Bone marrow (tissue), 2 donors: ENCODE results near the gene DCTD.

Source experiments
- DNase-seq, 2 donors: peaks; one replicate each; lab custom pipeline; 2025; lab: John Stamatoyannopoulos, UW

DCTD gene

DNA sequence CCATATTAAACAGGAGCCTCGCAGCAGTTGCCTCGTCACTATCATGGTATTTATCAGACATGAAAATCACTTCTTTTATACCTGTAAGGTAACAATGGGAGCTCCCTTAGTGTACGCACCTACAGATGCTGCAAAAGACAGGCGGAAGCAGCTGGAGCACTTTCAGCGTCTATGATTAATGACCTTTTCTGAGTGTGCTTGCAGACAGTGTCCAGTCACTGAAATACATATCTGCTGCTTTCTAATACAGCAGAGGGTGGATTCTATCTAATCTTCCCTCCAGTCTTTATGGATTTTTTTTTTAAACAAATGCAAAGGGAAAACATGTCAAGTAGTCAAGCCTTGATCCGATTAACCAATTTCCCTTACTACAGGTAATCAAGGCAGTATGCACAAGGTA lies 24.1 kb downstream of the DCTD start:
- DNase-seq: no peak

DNA sequence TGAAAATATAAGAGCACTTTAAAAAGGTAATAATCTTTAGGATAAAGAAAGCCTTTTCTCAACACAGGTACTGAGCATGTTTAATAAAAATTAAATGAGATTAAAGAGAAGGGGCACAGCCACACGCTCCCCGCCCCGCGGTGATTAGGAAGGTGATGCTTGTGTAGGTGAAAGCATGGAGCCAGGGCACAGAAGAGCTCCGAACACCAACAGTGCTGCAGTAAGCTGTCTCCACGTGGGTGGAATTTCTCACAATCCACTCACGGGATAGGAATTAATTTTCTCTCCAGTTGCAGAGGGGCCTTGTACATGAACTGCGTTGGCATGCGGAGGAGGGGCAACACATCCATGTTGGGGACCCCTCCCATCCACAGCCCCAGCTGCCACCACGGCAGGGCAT lies 27.0 kb downstream of the DCTD start:
- DNase-seq: no peak

DNA sequence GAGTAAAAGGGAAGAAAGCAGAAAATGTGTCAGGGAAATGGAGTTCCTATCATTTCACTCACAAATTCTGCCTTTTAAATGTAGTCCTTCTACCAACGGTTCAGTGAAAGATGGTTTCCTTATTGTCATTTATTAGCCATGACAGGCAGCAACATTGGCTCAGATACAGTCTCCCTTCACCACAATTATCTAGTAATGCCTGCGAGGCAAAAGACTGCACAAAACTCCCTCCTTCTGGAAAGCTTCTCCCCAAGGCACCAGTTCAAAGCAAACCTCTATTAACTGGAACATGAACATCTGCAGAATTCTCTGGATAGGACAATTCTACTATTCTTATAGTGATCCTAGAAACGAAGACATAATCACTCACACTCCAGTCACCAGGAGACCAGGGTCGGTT lies 28.3 kb downstream of the DCTD start:
- DNase-seq: no peak

DNA sequence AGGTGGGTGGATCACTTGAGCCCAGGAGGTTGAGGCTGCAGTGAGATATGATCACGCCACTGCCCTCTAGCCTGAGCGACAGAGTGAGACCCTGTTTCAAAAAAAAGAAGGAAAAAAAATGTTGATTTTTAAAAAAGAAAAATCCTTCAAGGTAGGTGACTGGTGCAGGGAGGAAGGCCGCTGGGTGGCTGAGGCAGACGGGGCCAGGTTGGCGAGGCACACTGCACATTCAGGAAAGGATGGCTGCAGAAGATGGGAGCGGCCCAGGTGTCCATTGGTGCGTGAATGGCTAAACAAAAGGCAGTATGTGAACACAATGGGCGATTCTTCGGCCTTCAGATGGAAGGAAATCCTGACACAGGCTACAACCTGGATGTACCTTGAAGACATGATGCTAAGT lies 30.4 kb downstream of the DCTD start:
- no peak for DNase-seq

DNA sequence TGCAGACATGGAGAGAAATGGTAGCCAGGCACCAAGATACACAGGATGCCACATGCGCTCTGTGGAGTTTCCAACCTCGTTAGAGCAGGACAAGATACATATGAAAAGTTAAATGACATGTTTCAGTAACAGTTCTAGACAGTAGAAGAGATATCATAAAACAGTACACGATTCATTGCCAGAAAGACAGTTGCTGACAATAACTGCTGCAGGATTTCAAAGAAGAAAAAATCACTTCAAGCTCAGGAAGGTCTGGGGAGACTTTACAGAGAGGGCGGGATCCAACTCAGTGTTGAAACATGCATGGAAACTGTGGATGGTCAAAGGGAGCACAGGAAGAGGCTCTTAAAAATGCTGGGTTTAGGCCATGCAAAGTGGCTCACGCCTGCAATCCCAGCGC lies 31.0 kb downstream of the DCTD start:
- DNase-seq: no peak

DNA sequence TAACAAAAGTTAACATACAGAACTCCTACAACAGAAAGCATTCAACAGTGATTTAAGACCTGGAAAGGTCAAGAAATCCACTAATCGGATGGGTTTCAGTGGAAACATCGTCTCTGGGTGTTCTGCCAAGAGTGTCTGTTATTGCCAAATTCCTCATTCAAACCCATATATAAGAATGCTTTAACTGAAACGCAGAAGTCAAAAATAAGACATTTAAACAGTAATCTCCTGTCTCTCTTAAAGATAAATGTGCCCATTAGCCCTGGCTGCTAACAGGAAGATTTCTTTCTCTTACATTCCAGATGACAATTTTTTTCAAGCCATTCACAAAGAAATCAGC lies 31.5 kb downstream of the DCTD start:
- DNase-seq: no peak

DNA sequence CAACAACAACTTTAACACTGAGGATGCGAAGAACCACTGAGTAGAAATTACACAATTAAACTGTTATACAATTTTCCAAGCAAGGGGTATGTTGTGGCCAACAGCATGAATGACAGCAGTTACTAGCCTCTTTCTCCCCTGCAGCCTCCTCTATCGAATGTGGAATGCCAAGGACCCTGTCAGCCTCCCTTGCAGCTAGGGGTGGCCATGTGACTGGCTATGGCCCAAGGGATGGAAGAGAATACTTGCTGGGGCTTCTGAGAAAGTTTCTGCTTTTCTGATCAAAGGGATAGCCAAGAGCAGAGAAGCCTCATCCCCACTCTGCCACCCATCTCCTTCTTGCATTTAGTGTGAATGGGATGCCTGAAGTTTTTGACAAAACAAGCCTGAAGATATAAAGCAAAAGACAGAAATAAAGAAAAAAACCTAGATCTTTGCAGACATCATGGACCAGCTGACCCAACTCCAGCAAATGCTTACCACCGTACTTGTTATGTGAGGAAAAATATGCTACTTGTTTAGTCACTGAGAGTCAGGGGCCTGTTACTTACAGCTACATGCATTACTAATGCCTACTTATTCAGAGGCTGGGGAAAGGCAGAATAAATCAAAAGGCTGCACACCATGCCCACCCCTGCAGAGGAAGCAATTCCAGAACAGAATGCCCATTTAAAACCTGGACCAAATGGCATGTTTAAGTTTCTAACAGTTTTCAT lies 32.0 kb downstream of the DCTD start:
- DNase-seq: no peak

DNA sequence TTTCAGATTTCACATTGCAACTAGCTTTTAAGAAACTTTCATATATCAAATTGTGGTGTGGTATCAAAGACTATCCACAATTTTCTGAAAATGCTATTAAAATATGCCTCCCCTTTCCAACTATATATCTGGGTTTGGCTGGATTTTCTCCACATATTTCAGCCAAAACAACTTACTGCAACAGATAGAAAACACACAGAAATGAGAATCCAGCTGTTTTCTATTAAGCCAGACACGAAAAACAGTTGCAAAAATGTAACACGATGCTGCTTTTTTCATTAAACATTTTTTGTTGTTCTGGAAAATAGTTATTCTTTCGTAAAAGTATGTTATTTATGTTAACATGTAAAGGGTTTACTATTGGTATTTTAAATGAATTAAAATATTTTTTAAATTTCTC lies 33.1 kb downstream of the DCTD start:
- DNase-seq: no peak

DNA sequence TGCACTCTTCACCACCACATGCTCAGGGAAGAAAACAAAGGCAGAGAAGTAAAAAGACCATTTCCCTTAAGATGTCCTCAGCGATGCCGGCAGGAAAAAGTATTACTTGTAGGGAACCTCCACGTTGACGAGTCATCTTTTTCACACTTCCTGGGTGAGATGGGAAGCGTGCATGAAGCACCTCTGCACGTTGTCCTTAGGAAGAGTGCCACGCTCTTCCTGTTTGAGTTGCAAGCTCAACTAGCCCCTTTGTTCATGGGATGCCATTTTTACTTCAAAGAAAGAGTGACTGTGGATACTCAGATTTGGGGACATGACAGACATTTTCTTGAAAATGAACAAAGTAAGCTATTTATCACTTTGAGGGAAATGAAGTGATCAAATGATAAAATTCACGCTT lies 33.8 kb downstream of the DCTD start:
- no peak for DNase-seq

DNA sequence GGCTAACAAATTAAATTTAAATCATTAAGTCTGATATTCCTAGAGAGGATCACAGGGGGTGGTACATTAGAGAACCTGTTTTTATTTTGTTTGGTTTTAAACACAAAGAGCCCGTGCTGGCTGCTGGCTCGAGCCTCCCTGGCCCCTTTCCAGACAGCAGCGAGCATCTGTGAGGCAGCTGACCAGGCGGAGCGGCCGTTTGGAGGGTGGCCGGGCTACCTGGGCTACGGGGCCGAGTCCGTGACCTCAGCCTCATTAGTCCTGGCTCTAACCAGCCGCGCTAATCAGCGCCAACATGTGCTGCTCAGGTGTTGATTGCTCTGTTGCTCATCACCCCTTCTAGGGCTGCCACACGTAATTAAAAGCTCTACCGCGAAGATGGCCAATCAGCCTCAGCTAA lies 35.3 kb downstream of the DCTD start:
- no peak for DNase-seq

DNA sequence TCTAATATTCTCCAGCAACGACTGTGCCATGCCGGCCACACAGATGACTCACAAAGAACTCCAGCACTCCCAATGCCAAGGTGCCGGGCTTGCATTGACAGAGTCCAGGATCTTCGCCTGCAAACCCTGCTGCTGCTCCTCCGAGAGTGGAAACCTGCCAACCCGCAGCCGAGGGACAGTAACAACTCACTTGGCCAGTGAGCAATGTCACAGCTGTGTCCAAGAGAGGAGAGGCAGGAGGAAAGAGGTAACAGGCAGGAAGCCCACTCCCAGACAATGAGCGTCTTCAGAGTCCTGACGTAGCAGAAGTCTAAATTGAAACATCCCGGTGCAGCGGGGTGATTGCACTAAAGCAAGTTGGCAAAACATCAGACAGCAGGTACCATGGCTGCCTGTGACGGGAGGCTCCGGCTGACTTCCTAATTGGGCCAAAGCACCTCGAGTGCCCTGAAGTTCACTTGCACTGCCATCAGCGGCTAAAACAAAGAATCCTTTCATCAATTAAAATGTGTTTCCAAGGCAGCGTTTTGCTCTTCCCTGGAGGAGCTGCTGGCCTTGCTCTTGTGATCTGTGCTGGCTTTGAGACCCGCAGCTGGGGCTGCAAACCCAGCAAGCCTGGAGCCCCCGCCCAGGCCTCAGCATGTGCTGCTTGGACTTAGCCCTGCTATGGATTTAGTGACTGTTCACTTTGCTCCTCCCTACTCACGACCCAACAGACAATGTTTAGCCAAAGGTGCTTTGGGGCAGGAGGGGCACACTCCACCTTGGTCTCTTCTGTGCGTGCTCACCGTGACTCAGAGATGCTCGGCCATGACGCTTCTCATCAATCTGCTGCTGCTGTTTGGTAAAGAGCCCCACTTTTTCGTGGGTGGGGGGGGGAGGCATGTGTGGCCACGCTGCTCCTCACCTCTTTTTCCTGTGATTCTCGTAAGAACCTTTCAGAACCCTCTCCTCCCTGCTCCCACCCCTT lies 36.5 kb downstream of the DCTD start:
- DNase-seq: no peak

DNA sequence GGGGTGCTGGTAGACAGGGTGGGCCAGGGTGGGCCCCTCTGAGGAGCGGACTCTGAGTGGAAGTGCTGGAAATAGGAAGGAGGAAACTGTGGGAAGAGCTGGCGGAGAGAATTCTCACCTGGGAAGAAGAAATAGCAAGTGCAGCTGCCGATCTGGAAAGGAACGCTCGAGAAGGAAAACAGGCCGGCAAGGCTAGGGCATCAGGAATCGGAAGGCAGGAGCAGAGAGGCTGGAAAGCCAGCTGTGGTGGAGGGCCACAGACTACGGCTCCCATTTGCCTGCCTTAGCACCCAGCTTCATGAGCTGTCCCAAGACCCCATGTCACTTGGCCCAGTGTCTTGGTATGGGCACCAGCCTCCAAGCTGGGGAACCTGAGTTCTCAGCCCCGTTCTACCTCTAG lies 37.3 kb downstream of the DCTD start:
- no peak for DNase-seq

DNA sequence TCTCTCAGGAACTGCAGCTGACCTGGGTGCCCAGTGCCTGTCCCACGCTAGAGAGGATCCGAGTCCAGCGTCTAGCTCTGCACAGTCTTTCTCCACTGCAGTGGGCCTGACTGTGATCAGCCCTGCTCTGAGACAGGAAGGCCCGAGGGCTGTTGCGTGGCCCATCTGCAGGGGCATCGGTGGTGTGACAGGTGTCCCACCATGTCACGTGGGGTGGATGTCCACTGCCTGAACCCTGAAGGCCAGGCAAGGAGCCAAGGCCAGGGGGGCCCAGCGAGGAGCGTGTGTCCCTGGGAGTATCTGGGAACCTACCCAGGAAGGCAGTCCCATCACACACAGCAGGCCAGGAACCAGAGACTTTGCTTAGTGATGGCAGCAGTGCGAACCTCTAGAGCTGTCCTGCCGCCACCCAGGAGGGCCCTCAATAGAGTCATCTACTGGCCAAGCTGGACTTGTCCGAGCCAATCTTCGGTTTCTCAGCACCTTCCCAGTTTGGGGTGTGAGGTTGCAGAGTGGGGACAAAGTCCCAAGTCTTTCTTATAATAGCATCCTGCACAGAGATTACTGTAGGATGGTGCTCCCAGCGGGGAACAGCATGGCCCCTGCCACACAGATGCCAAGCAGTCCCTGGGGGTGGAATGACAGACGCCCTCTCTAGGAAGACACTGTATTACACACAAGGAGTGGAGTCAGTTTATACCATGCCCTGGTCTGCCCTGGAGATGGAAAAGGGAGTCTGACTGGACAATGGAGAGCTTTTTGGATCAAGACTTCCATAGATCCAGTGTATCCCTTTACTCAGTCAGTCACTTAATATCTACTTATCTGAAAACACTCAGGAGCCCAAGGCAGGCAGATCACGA lies 38.3 kb downstream of the DCTD start:
- no peak for DNase-seq

DNA sequence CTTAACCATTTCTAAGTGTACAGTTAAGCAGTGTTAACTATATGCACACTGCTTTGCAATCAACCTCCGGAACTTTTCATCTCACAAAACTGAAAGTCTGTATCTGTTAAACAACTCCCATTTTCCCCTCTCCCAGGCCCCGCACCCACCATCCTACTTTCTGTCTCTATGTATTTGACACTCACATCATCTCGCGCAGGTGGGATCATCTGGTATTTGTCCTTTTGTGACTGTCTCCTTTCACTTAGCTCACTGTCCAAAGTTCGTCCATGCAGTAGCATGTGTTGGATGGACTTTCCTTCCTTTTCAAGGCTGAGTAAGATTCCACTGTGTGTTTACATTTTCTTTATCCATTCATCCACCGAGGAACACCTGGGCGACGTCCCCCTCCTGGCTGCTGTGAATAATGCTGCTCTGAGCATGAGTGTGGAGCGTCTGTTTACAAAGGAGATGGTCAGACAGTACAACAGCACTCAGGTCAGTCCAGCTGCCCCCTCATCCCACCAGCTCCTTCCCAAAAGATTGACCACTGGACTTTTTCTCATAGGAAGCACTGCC lies 39.8 kb downstream of the DCTD start:
- no peak for DNase-seq

DNA sequence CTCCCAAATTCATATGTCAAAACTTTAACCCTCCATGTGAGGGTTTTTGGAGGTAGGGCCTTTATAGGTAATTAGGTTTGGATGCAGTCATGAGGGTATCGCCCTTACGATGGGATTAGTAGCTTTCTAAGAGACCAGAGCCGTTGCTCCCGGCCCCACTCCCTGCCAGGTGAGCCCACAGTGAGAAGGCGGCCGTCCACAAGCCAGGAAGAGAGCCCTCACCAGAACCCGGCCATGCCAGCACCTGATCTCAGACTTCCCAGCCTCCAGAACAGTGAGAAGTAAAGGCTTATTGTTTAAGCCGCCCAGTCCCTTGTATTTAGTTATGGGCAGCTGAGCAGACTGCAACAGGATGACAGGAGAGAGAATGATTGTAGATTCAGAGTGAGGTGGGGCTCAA lies 40.8 kb downstream of the DCTD start:
- no peak for DNase-seq

DNA sequence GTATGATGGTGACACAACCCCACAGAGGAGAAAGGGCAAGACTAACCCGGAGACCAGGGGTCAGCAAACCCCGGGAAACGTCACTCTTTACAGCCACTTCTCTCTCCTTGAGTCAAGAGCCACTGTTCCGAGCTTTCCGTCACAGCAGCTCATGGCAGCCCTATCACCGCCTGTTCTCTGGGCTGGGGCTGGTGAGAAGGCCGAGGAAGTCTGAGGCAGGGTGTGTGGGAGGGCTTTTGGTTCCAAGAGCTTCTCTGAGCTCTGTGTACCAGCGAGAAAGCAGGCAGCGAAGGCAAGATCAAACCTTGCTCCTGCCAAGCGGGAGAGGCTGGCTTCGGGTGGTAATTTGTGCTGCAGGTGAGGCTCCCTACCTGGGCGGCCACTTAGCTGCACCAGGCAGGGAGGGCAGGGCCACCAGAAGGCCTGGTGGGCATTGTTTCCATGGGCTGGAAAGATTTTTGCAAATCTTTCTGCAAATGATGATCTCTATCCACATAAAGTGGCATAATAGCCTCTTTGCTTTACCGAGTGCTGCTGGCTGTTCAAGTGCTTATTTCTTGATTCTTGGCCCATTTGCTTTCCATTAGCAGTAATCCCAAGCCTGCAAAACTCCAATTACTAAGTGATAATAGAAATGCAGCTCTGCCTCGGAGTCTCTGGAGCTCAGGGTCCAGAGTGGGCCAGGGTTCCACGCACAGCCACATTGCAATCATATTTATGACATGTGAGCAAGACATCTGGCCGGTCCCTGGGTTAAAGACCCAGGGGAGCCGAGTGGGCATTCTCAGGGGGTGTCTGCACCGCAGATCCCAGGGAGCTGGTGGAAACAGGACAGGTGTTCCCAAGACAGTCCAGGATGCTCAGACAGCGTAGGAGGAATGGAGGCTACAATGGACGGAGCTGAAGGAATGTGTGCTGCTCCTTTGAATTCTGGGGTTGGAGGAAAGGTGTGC lies 41.5 kb downstream of the DCTD start:
- DNase-seq: no peak

DNA sequence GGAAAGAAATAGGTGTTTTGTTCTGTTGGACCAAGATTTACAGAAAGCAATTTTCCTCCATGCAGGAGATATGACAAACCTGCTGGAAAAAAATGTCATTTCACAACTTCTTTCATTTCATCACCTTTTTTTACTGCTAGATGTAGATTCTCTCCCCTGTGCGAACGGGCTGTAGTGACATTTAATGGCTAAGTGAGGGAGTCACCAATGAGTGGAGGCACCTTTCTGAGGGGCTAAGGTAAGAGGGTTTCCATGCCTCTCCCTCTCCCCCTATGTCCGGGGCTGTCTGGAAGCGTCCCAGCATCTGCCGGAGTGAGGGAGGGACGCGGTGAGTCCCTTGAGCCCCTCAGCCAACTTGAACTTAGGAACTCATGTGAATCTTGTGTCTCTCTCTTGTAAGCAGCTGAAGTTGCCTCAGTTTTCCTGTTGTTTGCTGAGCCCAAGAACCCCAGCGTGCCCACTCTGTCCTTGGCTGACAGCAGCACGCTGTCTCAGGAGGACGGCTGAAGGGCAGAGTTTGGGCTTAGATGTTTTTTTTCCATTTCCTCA lies 42.3 kb downstream of the DCTD start:
- no peak for DNase-seq

DNA sequence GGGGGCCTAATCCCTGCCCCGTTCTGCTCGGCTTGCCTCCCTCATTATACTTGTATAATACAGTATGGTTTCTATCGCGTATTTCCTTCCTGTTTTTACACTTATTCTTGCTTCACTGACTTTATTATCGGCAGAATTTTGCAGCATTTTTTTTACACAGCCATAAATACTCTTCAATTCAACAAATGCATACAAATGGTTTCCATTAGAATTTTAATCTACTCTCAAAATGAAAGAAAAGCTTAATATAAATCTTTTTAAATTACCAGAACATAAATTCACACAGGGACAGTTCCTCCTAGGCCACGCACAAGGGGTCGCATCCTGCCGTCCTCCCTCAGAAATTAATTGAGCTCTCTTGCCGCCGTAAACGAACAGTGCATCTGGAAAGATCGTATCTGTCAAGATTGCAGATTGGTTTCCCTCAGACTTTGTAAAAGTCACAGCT lies 42.9 kb downstream of the DCTD start:
- no peak for DNase-seq

DNA sequence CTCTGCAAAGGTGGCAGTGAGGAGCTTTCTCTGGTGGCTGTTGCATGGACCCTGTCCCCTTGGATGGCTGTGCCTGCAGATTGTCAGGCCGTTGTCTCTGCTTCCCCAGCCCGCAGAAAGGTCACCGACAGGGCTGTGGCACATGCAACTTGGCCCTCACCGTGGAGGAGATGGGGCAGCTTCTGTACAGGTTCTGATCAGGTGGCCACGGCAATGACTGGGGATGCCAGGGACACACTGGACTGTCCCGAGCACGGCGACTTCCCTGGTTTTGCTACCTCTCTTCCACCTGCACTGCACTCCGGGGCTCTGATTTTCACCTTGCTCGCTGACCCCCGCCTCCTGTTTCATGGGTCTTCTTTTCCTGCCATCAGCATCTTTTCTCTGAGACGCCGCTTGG lies 43.5 kb downstream of the DCTD start:
- DNase-seq: no peak

DNA sequence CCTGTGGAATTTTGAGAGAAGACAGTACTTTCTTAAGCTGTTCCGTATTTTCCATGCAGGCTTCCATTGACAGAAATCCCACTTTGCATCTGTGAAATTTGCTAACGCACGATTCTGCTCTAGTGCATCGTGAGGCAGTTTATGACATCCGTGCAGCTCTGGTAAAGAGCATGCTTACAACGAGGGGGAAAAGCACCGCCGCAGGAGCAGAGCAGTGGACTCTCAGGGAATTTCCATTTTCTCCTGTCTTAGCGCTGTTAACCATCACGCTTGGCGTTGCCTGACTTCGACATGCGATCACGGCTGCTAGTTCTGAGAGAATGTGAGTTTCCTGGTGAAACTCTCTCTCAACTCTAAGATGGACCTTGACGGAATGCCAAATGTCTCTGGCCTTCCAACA lies 43.9 kb downstream of the DCTD start:
- no peak for DNase-seq

DNA sequence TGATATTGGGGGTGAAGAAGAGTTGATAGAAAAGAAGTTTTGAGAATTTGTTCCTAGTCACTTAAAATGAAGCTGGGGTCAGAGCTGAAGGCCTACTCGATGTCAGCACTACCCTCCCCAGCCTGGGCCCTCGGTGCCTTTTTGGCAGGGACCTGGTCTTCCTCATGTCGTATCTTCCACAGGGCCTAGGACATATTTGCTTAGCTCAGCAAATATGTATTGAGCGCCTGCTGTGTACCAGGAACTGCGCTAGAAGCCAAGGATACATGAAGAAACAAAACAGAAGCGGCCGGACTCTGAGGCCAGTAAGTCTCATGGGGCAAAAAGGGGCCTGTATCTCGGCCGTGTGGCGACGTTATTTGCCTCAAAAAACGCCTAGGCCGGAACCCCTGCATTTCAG lies 44.3 kb downstream of the DCTD start:
- no peak for DNase-seq
